ENCODE results near the gene RAB2B.

- TF ChIP-seq CTCF (conservative IDR thresholded peaks at IDR 0.05; ENCODE audit: low read length) (peak; percentile 95), EZH2phosphoT487 (IDR thresholded peaks at IDR 0.05; ENCODE audit: borderline replicate concordance) (no peak)
Measured at GRCh38 chr14:21476925-21477681, at the start of gene RAB2B, which contains the start of gene TOX4.

Data from Loucy (cell line).